ENCODE measurements around the gene IL3RA.

The IL3RA gene

GRCh38 chrX:1416327-1416784, 79.8 kb downstream of the IL3RA start:
- Histone ChIP-seq H3K4me3 (ENCODE audit: low read depth, low read length, poor library complexity, severe bottlenecking) (no peak overlapping the region), H3K9me3 (ENCODE audit: low read length) (no peaks in the 10 kb centered on the region), H3K79me2 (ENCODE audit: insufficient read depth, low read length) (no peaks in the 10 kb centered on the region), H3K9me2 (ENCODE audit: low read depth, low read length) (no peaks in the 10 kb centered on the region), H3K27ac (ENCODE audit: low read depth, low read length, poor library complexity, severe bottlenecking) (no peak overlapping the region), H3K4me1 (ENCODE audit: insufficient read depth, low read length, severe bottlenecking) (peaks cover 17% of the 10 kb centered on the region), H3K4me2 (ENCODE audit: low read length) (no peak overlapping the region), H3K36me3 (ENCODE audit: insufficient read depth, low read length) (peaks cover 78% of the 10 kb centered on the region), H3K9ac (ENCODE audit: low read length) (no peak overlapping the region), H2AFZ (ENCODE audit: low read length) (no peak overlapping the region), H3F3A (ENCODE audit: insufficient read depth, low read length) (no peaks in the 10 kb centered on the region), H4K20me1 (ENCODE audit: insufficient read depth, low read length) (no peaks in the 10 kb centered on the region), H3K27me3 (ENCODE audit: insufficient read depth, low read length) (no peaks in the 10 kb centered on the region)
- TF ChIP-seq CTCF (IDR thresholded peaks at IDR 0.05; ENCODE audit: low read length) (no peak), EZH2 (IDR thresholded peaks at IDR 0.05; ENCODE audit: borderline replicate concordance, low read length) (no peak)

GRCh38 chrX:1416965-1417760, 80.6 kb downstream of the IL3RA start:
- no peak overlapping the region for H3K4me3 ChIP-seq (ENCODE audit: low read depth, low read length, poor library complexity, severe bottlenecking)
- H3K79me2 ChIP-seq (ENCODE audit: insufficient read depth, low read length): no peaks in the 10 kb centered on the region
- no peak overlapping the region for H3K4me2 ChIP-seq (ENCODE audit: low read length)
- no peaks in the 10 kb centered on the region for H3K9me2 ChIP-seq (ENCODE audit: low read depth, low read length)
- no peak overlapping the region for H2AFZ ChIP-seq (ENCODE audit: low read length)
- no peaks in the 10 kb centered on the region for H4K20me1 ChIP-seq (ENCODE audit: insufficient read depth, low read length)
- no peak overlapping the region for H3K9ac ChIP-seq (ENCODE audit: low read length)
- TF ChIP-seq EZH2 (IDR thresholded peaks at IDR 0.05; ENCODE audit: borderline replicate concordance, low read length) (no peak), CTCF (IDR thresholded peaks at IDR 0.05; ENCODE audit: low read length) (no peak)
- peaks cover 79% of the 10 kb centered on the region for H3K36me3 ChIP-seq (ENCODE audit: insufficient read depth, low read length)
- peaks cover 7% of the 10 kb centered on the region for H3K9me3 ChIP-seq (ENCODE audit: low read length)
- H3K27me3 ChIP-seq (ENCODE audit: insufficient read depth, low read length): no peaks in the 10 kb centered on the region
- H3F3A ChIP-seq (ENCODE audit: insufficient read depth, low read length): no peaks in the 10 kb centered on the region
- peaks cover 17% of the 10 kb centered on the region for H3K4me1 ChIP-seq (ENCODE audit: insufficient read depth, low read length, severe bottlenecking)
- no peak overlapping the region for H3K27ac ChIP-seq (ENCODE audit: low read depth, low read length, poor library complexity, severe bottlenecking)

- Histone ChIP-seq H3K79me2 (ENCODE audit: insufficient read depth, low read length) (no peaks in the 10 kb centered on the region), H3K27ac (ENCODE audit: low read depth, low read length, poor library complexity, severe bottlenecking) (peak overlapping the region; percentile 42), H3F3A (ENCODE audit: insufficient read depth, low read length) (no peaks in the 10 kb centered on the region), H3K9me3 (ENCODE audit: low read length) (peaks cover 8% of the 10 kb centered on the region), H2AFZ (ENCODE audit: low read length) (no peak overlapping the region), H3K27me3 (ENCODE audit: insufficient read depth, low read length) (no peaks in the 10 kb centered on the region), H3K4me1 (ENCODE audit: insufficient read depth, low read length, severe bottlenecking) (peaks cover 17% of the 10 kb centered on the region), H4K20me1 (ENCODE audit: insufficient read depth, low read length) (no peaks in the 10 kb centered on the region), H3K9me2 (ENCODE audit: low read depth, low read length) (no peaks in the 10 kb centered on the region), H3K36me3 (ENCODE audit: insufficient read depth, low read length) (peaks cover 80% of the 10 kb centered on the region), H3K4me3 (ENCODE audit: low read depth, low read length, poor library complexity, severe bottlenecking) (no peak overlapping the region), H3K4me2 (ENCODE audit: low read length) (no peak overlapping the region), H3K9ac (ENCODE audit: low read length) (no peak overlapping the region)
- TF ChIP-seq CTCF (IDR thresholded peaks at IDR 0.05; ENCODE audit: low read length) (no peak), EZH2 (IDR thresholded peaks at IDR 0.05; ENCODE audit: borderline replicate concordance, low read length) (no peak)
Measured at GRCh38 chrX:1417921-1418771, 81.6 kb downstream of the IL3RA start.
